ENCODE measurements around the gene NDUFA11. TPM values are rescaled to one million over a fixed set of nuclear protein-coding genes. Genes with fewer than 3 reads are reported as not detected.

Gene NDUFA11
- total RNA-seq: 590 TPM
- long read RNA-seq, transcript NDUFA11-201 (4 exons, 539 nt): major isoform, 358 of 427 reads
- long read RNA-seq, transcript NDUFA11-205 (3 exons, 2,154 nt): minor isoform, 6 of 427 reads
- long read RNA-seq, partial matches to known transcripts: 10 of 427 reads
- long read RNA-seq, other reads (novel, unspliced or antisense): 49 of 427 reads

DNA sequence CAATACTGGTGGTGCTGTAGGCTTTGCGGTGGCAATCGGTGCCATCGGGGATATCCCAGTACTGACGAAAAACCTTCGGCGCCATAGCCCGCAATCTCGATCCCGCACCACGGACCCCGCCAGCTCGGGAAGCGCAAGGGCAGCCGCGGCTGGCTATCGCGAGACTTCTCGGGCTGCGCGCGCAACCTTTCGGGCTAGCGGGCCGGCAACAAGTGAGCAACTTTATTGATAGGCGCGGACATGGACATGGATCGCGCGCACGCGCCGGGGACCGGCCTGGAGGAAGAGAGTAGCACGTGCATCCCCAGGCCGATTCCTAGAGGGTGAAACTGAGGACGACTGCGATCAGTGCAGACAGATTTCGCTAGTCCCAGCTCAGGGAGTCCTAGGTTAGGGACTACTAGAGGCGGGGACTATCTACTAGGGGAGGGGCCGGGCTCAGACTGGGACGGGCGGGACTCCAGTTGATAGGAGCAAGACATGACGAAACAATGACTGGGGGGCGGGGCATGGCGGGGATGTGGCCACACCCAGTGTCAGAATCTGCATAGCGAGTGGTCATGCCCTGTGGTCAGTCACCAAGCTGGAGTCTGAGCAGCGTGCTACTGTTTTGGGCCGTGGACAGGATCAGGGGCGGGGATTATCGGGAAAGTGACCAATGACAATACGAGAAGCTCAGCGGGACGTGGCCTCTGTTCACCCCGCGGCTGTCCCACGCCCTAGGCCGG is at the start of gene NDUFA11:
Gene NDUFA11 (minus strand): TSS at position 167 of the 728 bp plus-strand sequence. CDS start 82 bp downstream, at position 85.
- Histone ChIP-seq H3K4me1 (peaks cover 47% of the 10 kb centered on the region), H3K4me3 (peak within 1 kb of the TSS; percentile 80), H3K9me3 (replicated peaks) (no peaks in the 10 kb centered on the region), H3K36me3 (peaks cover 10% of the 10 kb centered on the region), H3K27me3 (ENCODE audit: low read depth) (no peaks in the 10 kb centered on the region), H3K27ac (replicated peaks) (peak within 1 kb of the TSS; percentile 97)
- TF ChIP-seq, protein P1, sequence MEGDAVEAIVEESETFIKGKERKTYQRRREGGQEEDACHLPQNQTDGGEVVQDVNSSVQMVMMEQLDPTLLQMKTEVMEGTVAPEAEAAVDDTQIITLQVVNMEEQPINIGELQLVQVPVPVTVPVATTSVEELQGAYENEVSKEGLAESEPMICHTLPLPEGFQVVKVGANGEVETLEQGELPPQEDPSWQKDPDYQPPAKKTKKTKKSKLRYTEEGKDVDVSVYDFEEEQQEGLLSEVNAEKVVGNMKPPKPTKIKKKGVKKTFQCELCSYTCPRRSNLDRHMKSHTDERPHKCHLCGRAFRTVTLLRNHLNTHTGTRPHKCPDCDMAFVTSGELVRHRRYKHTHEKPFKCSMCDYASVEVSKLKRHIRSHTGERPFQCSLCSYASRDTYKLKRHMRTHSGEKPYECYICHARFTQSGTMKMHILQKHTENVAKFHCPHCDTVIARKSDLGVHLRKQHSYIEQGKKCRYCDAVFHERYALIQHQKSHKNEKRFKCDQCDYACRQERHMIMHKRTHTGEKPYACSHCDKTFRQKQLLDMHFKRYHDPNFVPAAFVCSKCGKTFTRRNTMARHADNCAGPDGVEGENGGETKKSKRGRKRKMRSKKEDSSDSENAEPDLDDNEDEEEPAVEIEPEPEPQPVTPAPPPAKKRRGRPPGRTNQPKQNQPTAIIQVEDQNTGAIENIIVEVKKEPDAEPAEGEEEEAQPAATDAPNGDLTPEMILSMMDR (IDR thresholded peaks at IDR 0.05; ENCODE audit: borderline replicate concordance): no peak
- peak; percentile 99 for DNase-seq
- intact Hi-C loops (cut with micrococcal nuclease): no loop called here

DNA sequence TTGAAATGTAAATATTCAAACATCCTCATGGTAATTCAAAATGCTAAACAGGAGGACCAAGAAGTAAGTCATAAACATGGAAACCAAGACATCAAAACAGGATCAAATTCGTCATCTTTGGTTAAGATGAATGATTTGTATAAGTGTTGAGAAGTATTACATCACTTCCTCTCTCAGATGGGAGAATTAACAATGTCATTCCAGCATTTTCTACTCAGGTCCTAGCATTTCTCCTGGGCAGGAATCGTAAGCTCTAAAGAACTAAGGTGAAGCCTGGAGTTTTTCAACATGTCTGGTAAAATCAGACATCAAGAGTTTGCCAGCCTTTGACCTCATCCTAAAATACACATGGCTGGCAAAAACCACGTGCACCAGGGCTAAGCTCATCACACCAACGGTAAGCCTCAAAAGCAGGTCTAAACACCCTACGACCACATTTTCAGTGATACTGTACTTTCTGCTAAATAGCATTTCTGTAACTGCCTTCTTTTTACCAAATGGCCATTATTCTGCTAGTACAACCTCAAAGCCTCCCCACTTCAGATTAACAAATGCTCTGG is 49.5 kb upstream of the NDUFA11 start:
- no peak for DNase-seq
- H3K36me3 ChIP-seq: no peaks in the 10 kb centered on the region
- peak overlapping the region; percentile 84 for H3K27ac ChIP-seq (replicated peaks)
- TF ChIP-seq, protein P1 (IDR thresholded peaks at IDR 0.05; ENCODE audit: borderline replicate concordance): no peak
- intact Hi-C loops (cut with micrococcal nuclease): no loop called here
- H3K27me3 ChIP-seq (ENCODE audit: low read depth): no peaks in the 10 kb centered on the region
- no peak overlapping the region for H3K4me3 ChIP-seq
- H3K4me1 ChIP-seq: peaks cover 100% of the 10 kb centered on the region
- H3K9me3 ChIP-seq (replicated peaks): no peaks in the 10 kb centered on the region

DNA sequence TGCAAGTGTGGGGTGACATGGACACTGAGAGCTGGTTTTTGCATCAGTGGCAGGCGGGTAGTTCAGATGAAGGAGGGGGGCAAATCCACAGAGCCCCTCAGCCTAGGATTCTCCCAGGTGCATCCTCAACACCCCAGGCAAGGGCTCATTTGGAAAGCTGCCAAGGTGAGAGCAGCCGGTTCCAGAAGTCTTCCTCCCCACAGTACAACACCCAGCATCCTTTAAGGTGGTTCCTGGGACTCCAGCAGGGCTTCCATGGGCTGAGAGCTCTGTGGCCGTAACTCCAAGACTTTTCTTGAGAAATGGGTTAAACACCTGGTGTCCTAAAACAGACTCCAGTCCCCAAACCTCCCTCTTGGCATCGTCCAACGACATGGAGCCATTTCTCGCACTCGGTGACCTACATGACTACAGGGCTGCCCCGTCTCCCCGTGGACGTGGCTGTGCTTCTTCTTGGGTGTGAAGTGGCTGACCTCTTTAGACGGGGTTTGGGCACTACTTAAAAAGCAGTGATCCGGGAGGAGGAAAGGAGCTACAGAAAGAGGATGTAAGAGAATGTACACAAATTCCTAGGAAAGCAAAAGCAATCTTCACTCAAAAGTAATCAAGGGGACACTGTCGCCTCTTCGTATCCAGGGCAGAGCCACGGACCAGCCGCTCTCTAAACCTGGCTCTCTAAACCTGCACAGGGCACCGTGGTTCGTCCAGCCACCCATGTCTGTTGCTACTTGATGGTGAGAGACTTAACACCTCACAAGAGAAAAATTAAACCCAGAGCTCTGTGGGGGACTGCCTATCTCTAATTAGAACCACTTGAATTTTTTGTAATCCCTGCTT is 48.8 kb upstream of the NDUFA11 start:
- no peaks in the 10 kb centered on the region for H3K36me3 ChIP-seq
- no peak for DNase-seq
- TF ChIP-seq, protein P1 (IDR thresholded peaks at IDR 0.05; ENCODE audit: borderline replicate concordance): no peak
- H3K9me3 ChIP-seq (replicated peaks): no peaks in the 10 kb centered on the region
- intact Hi-C loops (cut with micrococcal nuclease): no loop called here
- H3K27me3 ChIP-seq (ENCODE audit: low read depth): no peaks in the 10 kb centered on the region
- H3K4me1 ChIP-seq: peaks cover 100% of the 10 kb centered on the region
- H3K4me3 ChIP-seq: no peak overlapping the region
- peak overlapping the region; percentile 84 for H3K27ac ChIP-seq (replicated peaks)

DNA sequence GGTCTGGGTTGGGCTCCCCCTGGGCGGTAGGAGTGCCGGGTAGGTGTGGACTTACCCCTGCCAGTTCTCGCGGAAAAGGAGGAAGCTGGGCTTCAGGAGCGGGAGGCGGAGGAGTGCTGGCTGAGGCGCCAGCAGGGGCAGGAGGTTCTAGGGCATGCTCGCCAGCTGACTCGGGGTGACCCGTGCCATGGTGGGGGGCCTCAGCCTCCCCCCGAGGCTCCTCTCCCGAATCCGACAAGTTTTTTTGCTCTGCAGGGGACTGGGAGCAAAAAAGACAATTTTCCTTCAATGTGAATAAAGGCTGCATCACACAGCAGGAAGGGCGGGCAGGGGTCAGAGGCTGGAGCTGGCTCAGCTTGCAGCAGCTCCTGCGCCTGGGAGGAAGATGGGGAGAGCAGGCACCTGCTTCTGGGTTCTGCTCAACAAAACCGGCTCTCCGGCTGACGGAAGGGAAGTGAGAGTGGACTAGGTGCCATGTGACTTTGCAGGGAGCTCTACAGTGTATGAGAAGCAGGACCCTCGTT is 47.8 kb upstream of the NDUFA11 start:
- Histone ChIP-seq H3K27me3 (ENCODE audit: low read depth) (no peaks in the 10 kb centered on the region), H3K36me3 (no peaks in the 10 kb centered on the region), H3K4me1 (peaks cover 100% of the 10 kb centered on the region), H3K27ac (replicated peaks) (peak overlapping the region; percentile 84), H3K4me3 (peak overlapping the region; percentile 31), H3K9me3 (replicated peaks) (no peaks in the 10 kb centered on the region)
- TF ChIP-seq, protein P1 (IDR thresholded peaks at IDR 0.05; ENCODE audit: borderline replicate concordance): no peak
- intact Hi-C loops (cut with micrococcal nuclease): no loop called here
- no peak for DNase-seq

DNA sequence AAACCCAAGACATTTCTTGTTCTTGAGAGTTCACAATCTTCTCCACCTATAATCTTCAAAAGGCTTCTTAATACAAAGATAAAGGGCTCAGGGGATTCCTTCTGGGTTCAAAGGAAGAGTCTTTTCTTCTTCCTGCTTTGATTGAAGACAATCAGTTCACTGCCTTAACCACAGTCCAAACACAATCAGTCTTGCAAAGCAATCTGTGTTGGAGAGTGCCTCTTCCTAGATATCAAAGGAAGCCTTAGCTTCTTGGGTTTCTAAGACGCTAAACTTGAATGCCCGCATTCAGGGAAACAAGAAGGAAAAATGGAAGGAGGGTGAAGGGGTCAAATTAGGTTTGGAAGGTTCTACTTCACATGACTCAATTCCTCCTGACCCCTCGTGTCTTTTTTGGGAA is 47.2 kb upstream of the NDUFA11 start:
- no peak for DNase-seq
- H3K27ac ChIP-seq (replicated peaks): peak overlapping the region; percentile 84
- peak overlapping the region; percentile 31 for H3K4me3 ChIP-seq
- no peaks in the 10 kb centered on the region for H3K9me3 ChIP-seq (replicated peaks)
- H3K4me1 ChIP-seq: peaks cover 95% of the 10 kb centered on the region
- no peaks in the 10 kb centered on the region for H3K36me3 ChIP-seq
- TF ChIP-seq, protein P1 (IDR thresholded peaks at IDR 0.05; ENCODE audit: borderline replicate concordance): no peak
- intact Hi-C loops (cut with micrococcal nuclease): no loop called here
- no peaks in the 10 kb centered on the region for H3K27me3 ChIP-seq (ENCODE audit: low read depth)

Measured in left ventricle myocardium inferior (tissue), 1 donor.